Astrocyte (in vitro differentiated cells and primary cell): ENCODE data around the gene F13A1.

Source experiments
- EZH2 ChIP-seq: IDR thresholded peaks from 2 replicates; pipeline ENCODE4 v1.6.1; 2012; ENCODE audit warnings: mild to moderate bottlenecking, low read length, inconsistent platforms; ENCODE audit not compliant: insufficient read depth
- TF ChIP-seq, protein P1 (sequence below): IDR thresholded peaks from 2 replicates; pipeline ENCODE4 v1.5.1; 2011; ENCODE audit warnings: low read depth, mild to moderate bottlenecking, inconsistent platforms, low read length, moderate library complexity; ENCODE audit not compliant: insufficient read depth

DNA sequence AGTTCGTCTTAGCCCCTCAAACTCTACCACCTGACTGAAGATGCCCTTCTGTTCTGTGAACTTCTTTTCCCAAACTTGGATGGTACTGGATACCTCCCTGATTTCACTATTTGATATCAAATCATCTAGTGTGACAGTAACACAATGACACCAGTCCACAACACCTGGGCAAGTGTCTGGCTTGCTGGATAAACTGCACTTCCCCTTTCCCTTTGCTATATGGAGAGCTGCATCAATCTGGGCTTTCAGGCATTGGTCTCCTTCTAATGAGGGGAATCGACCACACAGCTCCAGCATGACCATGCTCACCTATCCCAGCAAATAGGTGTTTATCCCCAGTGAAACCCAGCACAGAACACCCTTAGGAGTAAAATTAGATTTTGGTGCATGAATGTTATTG is 3.1 kb downstream of the F13A1 start:
- TF ChIP-seq EZH2: no peak
- TF ChIP-seq, protein P1, sequence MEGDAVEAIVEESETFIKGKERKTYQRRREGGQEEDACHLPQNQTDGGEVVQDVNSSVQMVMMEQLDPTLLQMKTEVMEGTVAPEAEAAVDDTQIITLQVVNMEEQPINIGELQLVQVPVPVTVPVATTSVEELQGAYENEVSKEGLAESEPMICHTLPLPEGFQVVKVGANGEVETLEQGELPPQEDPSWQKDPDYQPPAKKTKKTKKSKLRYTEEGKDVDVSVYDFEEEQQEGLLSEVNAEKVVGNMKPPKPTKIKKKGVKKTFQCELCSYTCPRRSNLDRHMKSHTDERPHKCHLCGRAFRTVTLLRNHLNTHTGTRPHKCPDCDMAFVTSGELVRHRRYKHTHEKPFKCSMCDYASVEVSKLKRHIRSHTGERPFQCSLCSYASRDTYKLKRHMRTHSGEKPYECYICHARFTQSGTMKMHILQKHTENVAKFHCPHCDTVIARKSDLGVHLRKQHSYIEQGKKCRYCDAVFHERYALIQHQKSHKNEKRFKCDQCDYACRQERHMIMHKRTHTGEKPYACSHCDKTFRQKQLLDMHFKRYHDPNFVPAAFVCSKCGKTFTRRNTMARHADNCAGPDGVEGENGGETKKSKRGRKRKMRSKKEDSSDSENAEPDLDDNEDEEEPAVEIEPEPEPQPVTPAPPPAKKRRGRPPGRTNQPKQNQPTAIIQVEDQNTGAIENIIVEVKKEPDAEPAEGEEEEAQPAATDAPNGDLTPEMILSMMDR: no peak
